ENCODE data around the gene EIF4E3. TPM values are rescaled to one million over a fixed set of nuclear protein-coding genes. Genes with fewer than 3 reads are reported as not detected.

The EIF4E3 gene
- total and polyA plus RNA-seq, 7 donors: 10.3 to 60.1 (median 48.6) TPM

DNA sequence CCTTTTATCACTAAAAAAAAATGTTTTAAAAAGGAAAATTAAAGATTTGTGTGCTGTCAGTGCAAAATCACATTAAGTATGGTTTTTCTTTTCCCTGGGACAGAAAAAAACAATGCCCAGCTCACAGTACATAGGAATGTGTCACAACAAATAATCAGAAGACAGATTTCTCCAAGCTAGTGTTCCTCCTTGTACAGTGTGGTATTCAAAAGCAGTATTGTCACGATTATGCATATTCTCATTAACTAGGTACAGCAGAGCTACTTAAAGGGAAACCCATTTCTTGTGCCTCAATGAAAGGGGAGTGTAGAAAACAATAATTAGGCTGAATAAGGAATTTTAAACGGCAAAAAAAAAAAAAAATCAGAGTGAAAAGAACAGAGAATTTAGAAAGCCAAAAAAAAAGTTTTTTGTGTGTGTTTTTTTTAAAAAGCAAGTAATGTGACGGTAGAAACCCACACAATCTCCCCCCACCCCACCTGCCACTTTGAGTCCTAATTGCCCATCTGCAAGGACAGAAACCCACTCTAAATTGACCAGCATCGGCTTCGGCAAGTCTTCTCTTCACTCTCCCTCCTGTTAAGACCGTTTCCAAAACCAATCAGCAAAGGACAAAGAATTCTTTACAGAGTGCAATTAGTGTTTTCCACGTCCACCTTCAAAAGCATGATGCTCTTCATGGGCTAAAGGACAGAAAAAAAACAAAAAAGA is 41.0 kb downstream of the EIF4E3 start:
- 77 to 92% (median 85%) methylated on average over 7 of the region's 7 CpGs for WGBS, 3 donors
- DNase-seq (no peak), ATAC-seq (no peak)
- TF ChIP-seq, protein P1, sequence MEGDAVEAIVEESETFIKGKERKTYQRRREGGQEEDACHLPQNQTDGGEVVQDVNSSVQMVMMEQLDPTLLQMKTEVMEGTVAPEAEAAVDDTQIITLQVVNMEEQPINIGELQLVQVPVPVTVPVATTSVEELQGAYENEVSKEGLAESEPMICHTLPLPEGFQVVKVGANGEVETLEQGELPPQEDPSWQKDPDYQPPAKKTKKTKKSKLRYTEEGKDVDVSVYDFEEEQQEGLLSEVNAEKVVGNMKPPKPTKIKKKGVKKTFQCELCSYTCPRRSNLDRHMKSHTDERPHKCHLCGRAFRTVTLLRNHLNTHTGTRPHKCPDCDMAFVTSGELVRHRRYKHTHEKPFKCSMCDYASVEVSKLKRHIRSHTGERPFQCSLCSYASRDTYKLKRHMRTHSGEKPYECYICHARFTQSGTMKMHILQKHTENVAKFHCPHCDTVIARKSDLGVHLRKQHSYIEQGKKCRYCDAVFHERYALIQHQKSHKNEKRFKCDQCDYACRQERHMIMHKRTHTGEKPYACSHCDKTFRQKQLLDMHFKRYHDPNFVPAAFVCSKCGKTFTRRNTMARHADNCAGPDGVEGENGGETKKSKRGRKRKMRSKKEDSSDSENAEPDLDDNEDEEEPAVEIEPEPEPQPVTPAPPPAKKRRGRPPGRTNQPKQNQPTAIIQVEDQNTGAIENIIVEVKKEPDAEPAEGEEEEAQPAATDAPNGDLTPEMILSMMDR (IDR thresholded peaks at IDR 0.05): no peak
- no peak overlapping the region for H3K27ac ChIP-seq
- H3K9me3 ChIP-seq: no peaks in the 10 kb centered on the region
- H3K4me1 ChIP-seq: no peaks in the 10 kb centered on the region
- peaks cover 0 to 46% of the 10 kb centered on the region in 2 donors for H3K36me3 ChIP-seq (ENCODE audit: insufficient read depth in 1 of 2, low read depth in 1 of 2)
- intact Hi-C loops (cut with DNase I): no loop called here
- H3K4me3 ChIP-seq: no peak overlapping the region
- H3K27me3 ChIP-seq (ENCODE audit: insufficient read depth in 3 of 3, low read length in 2 of 3): no peaks in the 10 kb centered on the region

DNA sequence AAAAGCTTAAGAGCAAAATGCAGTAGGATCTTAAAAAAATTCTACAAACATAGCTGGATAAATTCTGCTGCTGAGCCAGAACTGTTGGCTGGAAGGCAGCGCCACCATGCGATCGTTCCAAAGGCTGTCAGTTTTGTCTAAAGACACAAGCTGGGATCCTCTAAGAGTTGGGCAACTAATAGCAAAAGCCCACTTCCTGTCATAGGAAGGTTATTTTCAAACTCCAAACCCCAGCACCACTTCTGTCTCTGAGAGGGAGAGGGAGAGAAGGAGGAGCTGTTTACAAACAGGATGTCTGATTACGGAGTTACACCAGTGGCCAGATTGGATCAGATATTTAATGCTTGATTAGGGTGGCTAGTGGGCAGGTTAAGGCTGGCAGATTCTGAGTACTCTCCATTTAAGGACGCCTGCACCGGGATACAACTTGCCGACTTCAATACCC is 44.0 kb downstream of the EIF4E3 start:
- ATAC-seq (peak in 3 of 4 donors; percentile 49 to 77 (median 53)), DNase-seq (peak; percentile 51 to 69)
- Histone ChIP-seq H3K36me3 (ENCODE audit: insufficient read depth in 1 of 2, low read depth in 1 of 2) (peaks cover 0 to 23% of the 10 kb centered on the region in 2 donors), H3K4me3 (no peak overlapping the region), H3K27ac (no peak overlapping the region), H3K27me3 (ENCODE audit: insufficient read depth in 3 of 3, low read length in 2 of 3) (no peaks in the 10 kb centered on the region), H3K9me3 (no peaks in the 10 kb centered on the region), H3K4me1 (no peaks in the 10 kb centered on the region)
- intact Hi-C loops (cut with DNase I): no loop called here
- WGBS, 3 donors: 46 to 63% (median 48%) methylated on average over 7 of the region's 7 CpGs
- TF ChIP-seq, protein P1 (IDR thresholded peaks at IDR 0.05): peak; percentile 50

DNA sequence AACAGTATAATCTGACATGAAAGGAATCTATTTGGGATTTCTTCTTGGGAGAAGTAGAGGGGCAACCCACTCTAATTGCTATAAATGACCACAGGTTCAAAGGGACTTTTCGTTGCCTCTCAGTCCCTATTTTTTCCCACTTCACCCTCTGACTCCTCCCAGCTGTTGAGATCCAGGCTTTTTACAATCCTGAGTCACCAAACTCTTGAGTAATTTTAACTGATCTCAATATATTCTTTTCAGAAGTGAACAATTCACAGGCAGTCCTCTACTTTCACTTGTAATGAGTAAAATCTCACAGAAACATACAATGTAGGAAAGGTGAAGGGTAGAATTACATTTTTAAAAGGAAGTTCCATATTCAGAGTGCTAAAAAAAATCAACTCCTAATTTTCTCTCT is 44.6 kb downstream of the EIF4E3 start:
- DNase-seq (no peak), ATAC-seq (peak in 1 of 4 donors; percentile 66)
- Histone ChIP-seq H3K27ac (no peak overlapping the region), H3K4me1 (no peaks in the 10 kb centered on the region), H3K9me3 (no peaks in the 10 kb centered on the region), H3K27me3 (ENCODE audit: insufficient read depth in 3 of 3, low read length in 2 of 3) (no peaks in the 10 kb centered on the region), H3K4me3 (no peak overlapping the region), H3K36me3 (ENCODE audit: insufficient read depth in 1 of 2, low read depth in 1 of 2) (peaks cover 0 to 20% of the 10 kb centered on the region in 2 donors)
- TF ChIP-seq, protein P1 (IDR thresholded peaks at IDR 0.05): no peak
- 65 to 82% (median 77%) methylated on average over 1 of the region's 1 CpG for WGBS, 3 donors
- intact Hi-C loops (cut with DNase I): no loop called here

DNA sequence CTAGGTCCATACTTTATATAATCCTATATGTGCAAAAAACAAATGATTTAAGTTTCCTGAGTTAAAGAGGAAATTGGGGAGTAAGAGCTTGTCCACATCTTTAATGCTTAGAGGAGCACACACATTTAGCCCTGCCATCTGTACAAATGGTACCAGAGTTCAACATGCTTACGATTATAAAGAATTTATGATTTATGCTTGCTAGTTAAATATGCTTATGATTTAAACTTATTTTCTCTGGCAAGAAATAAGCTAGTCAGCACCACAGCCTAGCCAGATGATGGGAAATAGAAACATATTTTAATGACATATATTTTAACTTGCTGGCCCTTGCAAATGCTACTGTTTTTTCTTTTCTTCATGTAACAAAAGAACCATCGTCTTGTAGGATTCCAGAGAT is 48.3 kb downstream of the EIF4E3 start:
- ATAC-seq (no peak), DNase-seq (no peak)
- TF ChIP-seq, protein P1 (IDR thresholded peaks at IDR 0.05): no peak
- no peaks in the 10 kb centered on the region for H3K27me3 ChIP-seq (ENCODE audit: insufficient read depth in 3 of 3, low read length in 2 of 3)
- H3K9me3 ChIP-seq: no peaks in the 10 kb centered on the region
- 66 to 79% (median 77%) methylated on average over 2 of the region's 2 CpGs for WGBS, 3 donors
- H3K4me3 ChIP-seq: no peak overlapping the region
- no peaks in the 10 kb centered on the region for H3K4me1 ChIP-seq
- peaks cover 0 to 4% of the 10 kb centered on the region in 2 donors for H3K36me3 ChIP-seq (ENCODE audit: insufficient read depth in 1 of 2, low read depth in 1 of 2)
- intact Hi-C loops (cut with DNase I): no loop called here
- H3K27ac ChIP-seq: no peak overlapping the region
